Gastroesophageal sphincter (tissue), 3 donors: ENCODE data around the gene LMBRD1.
"Not testable (repeated sequence)": the region's sequence is repeated elsewhere in the genome, so short reads cannot be mapped to it uniquely, and the experiment has no call there.

Experiments used
- EP300 ChIP-seq: sonication (generic); formaldehyde crosslinking; IDR thresholded peaks from one replicate; pipeline ENCODE4 v1.6.1; 2017; ENCODE audit warnings: antibody characterized with exemption, mild to moderate bottlenecking
- POLR2A ChIP-seq, 2 donors: fragments of 450-650 bp; IDR thresholded peaks; one replicate each; pipeline ENCODE4 v1.6.1; 2017; ENCODE audit warnings: antibody characterized with exemption in 2 of 2, mild to moderate bottlenecking in 2 of 2, moderate library complexity in 1 of 2
- POLR2AphosphoS5 ChIP-seq: sonication (generic); formaldehyde crosslinking; IDR thresholded peaks from one replicate; pipeline ENCODE4 v1.6.1; 2017; ENCODE audit warnings: antibody characterized with exemption
- TF ChIP-seq, protein P1 (sequence below), 4 experiments: fragments of 200-600 bp in 2 of 4; fragments of 450-650 bp in 2 of 4; sonication (generic) in 1 of 4; IDR thresholded peaks; one replicate each; pipeline ENCODE4 v1.5.1; 2017 to 2019; ENCODE audit warnings: antibody characterized with exemption in 4 of 4, mild to moderate bottlenecking in 2 of 4, moderate library complexity in 2 of 4

GRCh38 chr6:69824355-69824754, 27.5 kb upstream of the LMBRD1 start:
- TF ChIP-seq, protein P1, sequence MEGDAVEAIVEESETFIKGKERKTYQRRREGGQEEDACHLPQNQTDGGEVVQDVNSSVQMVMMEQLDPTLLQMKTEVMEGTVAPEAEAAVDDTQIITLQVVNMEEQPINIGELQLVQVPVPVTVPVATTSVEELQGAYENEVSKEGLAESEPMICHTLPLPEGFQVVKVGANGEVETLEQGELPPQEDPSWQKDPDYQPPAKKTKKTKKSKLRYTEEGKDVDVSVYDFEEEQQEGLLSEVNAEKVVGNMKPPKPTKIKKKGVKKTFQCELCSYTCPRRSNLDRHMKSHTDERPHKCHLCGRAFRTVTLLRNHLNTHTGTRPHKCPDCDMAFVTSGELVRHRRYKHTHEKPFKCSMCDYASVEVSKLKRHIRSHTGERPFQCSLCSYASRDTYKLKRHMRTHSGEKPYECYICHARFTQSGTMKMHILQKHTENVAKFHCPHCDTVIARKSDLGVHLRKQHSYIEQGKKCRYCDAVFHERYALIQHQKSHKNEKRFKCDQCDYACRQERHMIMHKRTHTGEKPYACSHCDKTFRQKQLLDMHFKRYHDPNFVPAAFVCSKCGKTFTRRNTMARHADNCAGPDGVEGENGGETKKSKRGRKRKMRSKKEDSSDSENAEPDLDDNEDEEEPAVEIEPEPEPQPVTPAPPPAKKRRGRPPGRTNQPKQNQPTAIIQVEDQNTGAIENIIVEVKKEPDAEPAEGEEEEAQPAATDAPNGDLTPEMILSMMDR (IDR thresholded peaks at IDR 0.05): not testable (repeated sequence)
- TF ChIP-seq POLR2A (IDR thresholded peaks at IDR 0.05); POLR2AphosphoS5; EP300: not testable (repeated sequence)
